Stimulated activated CD8-positive, alpha-beta memory T cell treated with anti-CD3 and anti-CD28 coated beads, Interleukin-15, amount 100 ng/mL, for 48 hours (primary cell): ENCODE data around the gene TACC3.

ENCODE experiments used
- DNase-seq, 2 donors: peaks; one replicate each; pipeline ENCODE4 v3.0.0-alpha.2; 2020; ENCODE audit warnings: low read depth in 2 of 2

TACC3 gene

DNA sequence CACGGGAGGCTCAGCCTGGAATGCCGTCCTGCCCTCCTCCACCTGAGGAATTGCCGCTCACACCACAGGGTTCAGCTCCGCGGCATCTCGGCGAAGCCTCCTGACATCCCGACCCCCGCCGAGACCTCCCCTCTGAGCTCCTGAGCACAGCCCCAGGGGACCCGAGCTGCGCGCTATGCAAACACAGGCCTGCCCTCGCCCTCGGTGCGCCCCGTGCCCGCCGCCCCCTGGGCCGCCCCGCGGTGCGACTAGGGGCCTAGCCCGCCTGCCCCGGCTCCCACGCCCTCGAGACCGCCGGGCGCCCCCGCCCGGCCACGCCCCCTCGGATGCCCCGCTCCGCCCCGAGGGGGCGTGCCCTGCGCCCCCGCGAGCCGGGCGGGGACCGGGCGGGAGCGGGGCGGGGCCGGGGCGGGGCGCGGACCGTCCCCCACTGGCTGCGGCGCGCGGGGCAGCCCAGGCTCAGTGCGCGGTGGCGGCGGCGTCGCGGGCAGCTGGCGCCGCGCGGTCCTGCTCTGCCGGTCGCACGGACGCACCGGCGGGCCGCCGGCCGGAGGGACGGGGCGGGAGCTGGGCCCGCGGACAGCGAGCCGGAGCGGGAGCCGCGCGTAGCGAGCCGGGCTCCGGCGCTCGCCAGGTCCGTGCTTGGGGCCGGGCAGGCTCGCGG is 71.6 kb downstream of the TACC3 start, which contains the start of gene FGFR3:
Gene FGFR3 (plus strand): TSS at position 462 of the 664 bp plus-strand sequence. CDS start 642 bp downstream, outside the sequence.
- peak in 1 of 2 donors; percentile 17 for DNase-seq

DNA sequence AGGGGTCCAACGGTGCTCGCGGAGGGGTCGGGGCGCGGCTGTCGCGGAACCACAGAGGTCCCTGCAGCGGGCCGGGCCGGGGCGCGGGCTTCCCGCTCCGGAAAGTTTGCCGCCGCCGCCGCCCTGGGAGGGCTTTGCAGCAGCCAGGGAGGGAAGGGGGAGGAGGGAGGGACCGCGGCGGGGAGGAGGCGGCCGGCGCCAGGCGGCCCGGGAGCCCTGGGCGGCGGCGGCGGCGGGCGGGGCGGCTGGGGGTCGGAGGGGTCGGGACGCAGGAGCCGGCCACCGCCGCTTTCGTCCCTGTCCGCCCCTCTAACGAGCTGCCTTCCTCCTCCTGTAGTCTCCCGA is 72.1 kb downstream of the TACC3 start:
- DNase-seq = no peak

DNA sequence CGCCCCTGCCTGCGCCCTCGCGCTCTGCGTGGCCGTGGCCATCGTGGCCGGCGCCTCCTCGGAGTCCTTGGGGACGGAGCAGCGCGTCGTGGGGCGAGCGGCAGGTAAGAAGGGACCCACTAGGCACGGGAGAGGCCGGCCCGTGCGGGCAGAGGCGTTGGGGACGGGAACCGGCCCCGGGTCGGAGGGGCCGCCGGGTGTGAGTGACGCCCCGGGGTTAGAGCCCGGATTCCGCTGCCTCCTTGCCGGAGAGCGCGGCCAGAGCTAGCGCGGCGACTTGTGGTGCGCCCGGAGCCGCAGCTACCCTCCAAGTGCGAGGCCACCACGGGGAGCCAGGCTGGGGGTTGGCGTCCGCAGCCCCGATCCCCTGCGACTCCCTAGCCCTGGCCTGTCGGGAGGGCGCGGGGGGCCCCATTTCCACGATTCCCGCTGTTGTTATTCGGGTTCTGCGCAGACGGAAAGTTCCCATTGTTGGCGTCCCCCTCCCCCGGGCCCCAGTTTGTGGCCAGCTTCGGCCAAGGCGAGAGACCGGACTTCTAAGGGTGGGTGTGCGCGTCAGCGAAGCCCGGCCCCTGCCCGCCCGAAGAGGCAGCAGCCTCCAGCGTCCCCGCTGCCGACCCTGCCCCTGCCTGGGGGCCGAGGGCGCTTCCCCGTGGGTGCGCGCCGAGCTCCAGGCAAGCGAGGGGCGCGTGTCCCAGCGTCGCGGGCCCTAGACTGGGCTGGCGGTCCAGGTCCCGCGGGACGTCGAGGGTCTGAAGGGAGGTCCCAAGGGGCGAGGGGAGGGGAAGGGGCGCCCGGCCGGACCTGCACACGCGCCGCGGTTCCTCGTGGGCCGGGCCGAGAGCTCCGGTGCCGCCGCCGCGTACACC is 72.9 kb downstream of the TACC3 start:
- no peak for DNase-seq
